HG02678 (cell line): ENCODE measurements around the gene FAM184B.

Experiments used
- ATAC-seq: cut with Tn5 transposase; IDR thresholded peaks from one replicate; pipeline ENCODE4 v1.9.1; 2021; ENCODE audit warnings: mild to moderate bottlenecking, moderate library complexity; ENCODE audit not compliant: unreplicated experiment

FAM184B gene

DNA sequence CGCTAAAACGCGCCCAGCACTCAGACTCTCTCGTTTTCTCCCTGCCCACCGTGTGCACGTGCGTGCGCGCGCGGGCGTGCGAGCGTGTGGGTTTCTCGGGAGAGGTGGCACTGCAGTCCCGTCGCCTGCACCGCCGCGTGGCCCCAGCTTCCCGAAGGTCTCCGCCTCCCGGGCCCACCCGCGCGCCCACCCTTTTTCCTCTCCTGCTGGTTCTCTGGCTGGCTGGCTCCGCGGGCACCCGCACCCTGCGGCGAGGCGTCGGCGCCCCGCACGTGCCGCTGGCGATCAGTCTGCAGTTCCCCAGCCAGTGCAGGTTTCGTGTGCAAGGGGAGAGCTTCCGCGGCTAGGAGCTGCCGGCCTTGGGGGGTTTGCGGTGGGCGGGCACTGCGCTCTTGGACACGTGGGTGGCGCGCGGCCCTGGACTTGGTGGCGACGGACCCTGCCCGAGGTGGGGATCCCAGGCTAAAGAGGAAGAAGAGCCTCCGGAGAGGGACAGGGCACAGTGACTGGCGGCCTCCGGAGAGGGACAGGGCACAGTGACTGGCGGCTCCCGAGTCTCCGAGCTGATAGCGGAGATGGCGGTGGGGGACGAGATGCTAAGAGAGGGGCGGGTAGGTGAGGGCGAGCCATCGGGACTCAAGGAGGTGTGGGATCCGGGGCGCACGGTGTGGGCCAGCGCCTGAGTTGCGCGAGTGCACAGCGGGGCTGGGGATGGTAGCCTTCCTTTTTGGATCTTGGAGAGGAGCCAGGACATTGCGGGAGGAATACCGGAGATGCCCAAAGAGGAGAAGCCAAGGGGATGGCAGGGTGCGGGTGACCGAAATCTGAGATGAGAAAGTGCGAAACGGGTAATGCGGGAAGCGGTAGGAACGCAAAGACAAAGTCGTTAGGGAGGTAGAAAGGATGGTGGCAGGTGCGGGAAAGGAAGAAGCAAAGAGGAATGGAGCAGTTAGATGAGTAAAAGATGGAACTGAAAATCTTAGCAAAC lies at the start of gene FAM184B:
TSS of gene FAM184B (minus strand) at position 322 of the 988 bp plus-strand sequence. CDS start 322 bp downstream, outside the sequence.
- ATAC-seq: no peak

DNA sequence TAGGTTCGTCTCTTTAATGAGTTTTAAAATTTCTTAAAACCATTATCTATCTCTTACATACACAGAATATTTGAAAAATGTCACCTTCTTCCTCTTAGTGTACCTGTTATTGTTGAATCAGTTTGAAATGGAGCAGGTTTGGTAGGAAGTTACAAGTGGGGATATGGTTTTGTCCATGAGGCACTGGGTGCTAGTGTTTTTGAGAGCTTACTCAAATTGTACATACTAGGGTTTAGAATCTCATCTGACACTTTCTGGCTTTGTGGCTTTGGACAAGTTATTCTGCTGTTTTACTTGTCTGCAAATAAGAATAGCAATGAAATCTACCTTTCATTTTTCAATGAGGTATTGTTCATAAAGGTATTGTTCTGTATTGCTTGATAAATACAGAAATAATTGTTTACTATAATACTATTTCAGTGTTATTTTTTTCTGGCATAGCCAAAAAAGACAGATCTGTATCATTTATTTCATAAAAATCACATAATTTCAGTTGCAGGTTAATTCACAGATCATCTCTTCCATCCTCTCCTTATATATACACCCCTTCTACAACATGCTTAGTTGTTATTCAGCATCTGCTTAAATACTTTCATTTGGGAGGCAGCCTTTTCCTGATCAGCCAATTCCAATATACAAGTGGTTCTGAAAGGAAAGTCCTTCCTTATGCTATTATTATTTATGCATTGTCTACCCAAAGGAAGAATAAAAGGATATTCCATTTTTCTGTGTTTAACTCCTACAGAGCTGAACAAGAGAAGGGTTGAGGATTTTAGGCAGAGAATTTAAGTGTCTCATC lies 42.6 kb upstream of the FAM184B start:
- ATAC-seq: no peak

DNA sequence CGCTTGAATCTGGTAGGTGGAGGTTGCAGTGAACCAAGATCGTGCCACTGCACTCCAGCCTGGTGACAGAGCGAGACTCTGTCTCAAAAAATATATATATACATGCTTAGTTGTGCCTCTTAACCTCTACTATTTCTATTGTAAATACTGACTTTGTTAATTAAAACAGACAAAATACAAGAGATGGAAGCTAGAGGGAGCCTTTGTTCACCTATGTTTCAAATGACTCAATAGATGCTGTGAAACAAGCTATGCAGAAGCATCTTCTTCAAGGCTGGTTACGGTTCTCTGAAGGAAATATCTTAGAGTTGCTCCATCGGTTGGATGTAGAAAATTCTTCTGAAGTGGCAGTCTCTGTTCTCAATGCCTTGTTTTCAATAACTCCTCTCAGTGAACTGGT lies 35.6 kb upstream of the FAM184B start:
- peak; percentile 80 for ATAC-seq

DNA sequence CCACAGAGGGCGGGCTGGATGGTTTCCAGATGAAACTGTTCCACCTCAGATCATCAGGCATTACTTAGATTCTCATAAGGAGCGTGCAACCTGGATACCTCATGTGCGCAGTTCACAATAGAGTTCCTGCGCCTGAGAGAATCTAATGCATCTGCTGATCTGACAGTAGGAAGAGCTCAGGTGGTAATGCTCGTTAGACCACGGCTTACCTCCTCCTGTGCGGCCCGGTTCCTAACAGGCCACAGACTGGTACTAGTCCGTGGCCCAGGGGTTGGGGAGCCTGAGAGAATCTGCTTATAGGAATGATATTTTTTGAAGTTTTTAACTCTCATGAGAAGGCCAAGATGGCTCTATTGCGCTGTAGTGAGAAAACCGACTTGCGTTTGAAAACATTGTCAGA lies 34.7 kb upstream of the FAM184B start:
- no peak for ATAC-seq

DNA sequence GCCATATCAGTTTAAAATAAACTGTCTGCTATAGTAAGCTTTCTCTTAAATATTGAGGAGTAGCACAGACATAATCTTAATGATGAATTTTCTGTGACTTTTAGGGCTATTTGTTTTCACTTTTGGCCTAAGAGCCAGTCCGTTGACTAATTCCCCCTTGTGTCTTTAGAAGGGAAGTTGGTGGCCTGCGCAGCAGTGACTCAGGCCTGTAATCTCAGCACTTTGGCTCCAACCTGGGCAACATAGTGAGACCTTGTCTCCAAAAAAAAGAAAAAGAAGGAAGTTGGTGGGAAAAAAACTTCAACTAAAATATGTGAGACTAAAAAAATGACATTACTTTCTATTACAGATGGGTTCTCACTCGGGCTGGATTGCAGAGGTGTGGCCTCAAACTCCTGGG lies 32.7 kb upstream of the FAM184B start:
- ATAC-seq: no peak

DNA sequence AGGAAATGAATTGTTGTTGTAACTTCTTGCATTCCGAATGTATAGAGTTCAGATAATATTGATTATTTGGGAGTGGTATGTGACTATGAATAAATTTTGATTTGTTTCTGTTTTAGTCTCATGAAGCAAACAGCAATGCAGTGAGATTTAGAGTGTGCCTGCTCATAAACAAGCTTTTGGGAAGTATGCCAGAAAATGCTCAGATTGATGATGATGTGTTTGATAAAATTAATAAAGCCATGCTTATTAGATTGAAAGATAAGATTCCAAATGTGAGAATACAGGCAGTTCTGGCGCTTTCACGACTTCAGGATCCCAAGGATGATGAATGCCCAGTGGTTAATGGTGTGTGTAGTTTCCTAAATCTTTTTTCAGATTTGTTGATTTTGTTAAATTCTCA lies 31.4 kb upstream of the FAM184B start:
- ATAC-seq: no peak

DNA sequence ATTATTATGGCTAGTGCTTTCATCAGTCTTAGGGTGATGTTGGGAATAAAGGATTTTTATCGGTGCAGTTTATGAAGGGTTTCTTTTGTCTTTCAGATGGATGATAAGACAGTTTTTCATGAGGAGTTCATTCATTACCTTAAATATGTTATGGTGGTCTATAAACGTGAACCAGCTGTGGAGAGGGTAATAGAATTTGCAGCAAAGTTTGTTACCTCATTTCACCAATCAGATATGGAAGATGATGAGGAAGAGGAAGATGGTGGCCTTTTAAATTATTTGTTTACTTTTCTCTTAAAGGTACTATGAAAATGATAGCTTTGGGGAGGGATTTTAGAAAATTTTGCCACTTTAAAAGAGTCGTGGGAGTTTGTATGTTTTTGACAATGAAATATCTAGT lies 30.7 kb upstream of the FAM184B start:
- no peak for ATAC-seq

DNA sequence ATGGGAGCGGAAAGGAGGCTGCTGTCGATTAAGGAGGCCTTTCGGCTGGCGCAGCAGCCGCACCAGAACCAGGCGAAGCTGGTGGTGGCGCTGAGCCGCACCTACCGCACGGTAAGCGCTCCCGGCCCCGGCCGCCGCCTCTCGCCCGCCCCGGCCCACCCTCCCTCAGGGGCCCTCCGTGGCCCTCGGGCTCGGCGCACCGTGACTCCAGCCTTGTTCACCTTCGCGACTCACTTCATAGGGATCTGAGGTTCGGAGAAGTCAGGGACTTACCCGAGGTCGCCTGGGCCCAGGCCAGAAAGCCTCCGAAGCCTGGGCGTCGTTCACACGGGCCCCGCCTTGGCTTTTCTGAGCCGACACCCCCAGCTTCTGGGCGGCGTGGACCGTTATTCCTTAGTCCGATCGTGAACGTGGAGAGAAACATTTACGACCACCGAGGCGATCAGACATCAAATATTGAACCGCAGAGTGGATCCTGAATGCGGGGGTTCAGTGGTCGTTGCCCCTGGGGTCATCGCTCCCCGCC lies 29.7 kb upstream of the FAM184B start:
- ATAC-seq: peak; percentile 28

DNA sequence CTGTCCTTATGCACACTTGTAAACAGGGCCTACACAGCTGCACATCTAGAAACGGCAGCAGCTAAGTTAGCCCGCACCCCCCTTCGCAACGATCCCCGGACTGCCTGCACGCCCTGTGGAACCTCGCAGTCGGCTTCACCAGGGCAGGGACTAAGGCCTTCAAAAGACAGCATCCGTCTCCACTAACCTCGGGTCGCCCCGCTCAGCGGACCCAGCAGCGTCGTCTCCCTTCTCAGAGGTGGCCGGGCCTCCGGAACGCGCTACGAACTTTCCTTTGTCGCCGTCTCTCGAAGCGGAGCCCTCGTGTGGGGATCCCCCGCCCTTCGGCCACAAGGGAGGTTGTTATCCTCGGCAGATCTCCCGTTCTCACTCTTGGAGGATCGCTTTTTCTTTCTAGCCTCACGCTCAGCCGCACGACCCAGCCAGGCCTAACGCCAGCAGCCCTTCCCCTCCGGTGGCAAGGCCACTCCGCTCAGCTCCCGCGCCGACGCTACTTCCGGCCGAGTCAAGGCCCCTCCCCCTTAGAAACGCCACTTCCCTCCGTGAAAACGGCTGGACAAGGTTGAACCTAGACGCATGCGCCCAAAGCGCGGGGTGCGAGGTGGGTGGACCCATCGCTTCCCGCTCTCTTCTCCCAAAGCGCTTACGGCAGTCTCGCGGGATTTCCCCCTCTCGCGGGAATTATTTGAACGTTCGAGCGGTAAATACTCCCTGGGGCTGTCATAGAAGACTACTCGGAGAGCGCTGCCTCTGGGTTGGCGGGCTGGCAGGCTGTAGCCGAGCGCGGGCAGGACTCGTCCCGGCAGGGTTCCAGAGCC lies 29.0 kb upstream of the FAM184B start, which contains the start of the genes DCAF16 and NCAPG:
TSS of gene DCAF16 (minus strand) at position 498 of the 818 bp plus-strand sequence. CDS start 6,616 bp downstream, outside the sequence.
TSS of gene NCAPG (plus strand) at position 720 of the 818 bp plus-strand sequence. CDS start 99 bp downstream, outside the sequence.
- ATAC-seq: peak; percentile 90

DNA sequence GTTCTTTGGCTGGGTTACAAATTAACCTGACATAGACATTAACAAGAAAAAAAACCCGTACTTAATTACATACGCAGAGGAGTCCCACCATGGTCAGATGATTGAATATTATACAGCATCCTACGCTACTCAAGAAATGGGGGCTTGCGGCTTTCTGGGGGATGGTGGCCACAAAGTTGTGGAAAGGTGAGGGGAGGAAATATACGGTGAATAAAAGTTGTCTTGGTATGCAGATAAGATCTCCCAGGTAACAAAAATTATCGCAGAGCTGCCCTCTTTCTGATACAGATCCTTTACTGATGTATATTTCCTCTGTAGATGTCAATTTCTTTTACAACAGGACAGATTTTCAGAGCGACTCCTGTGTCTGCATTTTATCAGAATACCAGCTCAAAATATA lies 28.2 kb upstream of the FAM184B start:
- no peak for ATAC-seq

DNA sequence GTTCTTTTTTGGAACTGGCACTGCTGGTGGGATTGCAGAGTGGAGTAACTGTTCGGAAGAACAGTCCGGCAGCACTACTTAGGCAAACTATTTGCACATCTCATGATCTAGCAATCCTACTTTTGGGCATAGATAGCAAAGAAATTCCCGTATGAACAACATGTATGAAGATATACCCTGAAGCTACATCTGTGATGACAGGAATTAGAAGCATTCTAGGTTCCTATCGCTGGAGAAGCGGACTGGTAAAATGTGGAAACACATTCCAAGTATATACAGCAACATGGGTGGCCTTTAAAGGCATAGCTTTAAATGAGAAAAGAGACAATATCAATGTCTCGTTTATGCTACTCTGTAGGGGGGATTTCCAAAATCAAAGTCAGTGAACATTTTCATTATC lies 26.0 kb upstream of the FAM184B start:
- ATAC-seq: no peak

DNA sequence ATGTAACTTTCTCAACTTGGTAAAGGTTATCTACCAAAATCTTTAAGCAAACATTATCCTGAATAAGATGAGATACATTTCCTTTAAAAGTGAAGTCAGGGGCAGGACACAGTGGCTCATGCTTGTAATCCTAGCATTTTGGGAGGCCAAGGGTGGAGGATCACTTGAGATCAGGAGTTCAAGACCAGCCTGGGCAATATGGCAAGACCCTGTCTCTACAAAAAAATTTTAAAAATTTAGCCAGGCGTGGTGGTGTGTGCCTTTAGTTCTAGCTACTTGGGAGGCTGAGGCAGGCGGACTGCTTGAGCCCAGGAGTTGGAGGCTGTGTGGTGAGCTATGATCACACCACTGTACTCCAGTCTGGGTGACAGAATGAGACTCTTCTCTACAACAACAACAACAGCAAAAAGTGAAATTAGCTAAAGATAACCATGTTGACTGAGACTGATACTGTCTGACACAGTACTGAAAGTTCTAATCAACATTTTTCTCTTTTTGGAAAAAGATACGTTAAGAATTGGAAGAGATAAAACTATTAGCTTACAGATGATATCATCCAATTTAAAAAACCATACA lies 24.2 kb upstream of the FAM184B start:
- ATAC-seq: no peak

DNA sequence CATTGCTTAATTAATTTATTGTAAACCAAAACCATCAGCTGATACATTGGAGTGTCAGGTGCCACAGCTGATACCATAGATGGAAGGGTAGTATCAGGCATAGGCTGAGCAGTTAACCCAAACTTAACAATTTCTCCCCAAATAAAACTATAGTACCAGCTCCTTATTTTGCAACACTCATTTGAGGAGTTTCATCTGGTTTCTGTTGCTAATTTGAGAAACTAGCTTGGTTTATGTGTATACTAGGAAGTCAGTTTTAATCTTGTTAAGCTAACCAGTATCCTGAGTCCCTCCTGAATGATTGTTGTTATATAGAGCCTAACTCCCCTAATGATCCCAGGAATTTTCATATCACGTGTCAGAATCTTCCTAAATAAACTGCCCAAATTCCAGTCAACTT lies 16.4 kb upstream of the FAM184B start:
- ATAC-seq: no peak

DNA sequence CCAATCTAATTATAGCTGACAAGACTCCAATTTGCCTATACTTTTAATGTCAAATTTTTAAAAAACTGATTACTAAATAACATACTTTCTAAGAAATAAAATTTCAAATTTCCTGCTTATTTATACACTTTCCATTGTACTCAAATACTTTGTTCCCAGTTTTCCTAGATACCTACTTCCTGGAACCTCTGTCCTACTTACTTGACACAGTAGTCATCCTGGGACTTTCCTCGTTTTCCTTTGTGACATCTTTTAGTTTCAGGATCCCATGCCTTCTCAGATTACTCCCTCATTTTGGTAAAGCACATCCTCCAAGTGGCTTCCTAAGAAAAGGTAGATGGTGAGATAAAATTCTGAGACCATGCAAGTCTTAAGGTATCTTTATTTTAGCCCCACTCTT lies 13.3 kb upstream of the FAM184B start:
- no peak for ATAC-seq

DNA sequence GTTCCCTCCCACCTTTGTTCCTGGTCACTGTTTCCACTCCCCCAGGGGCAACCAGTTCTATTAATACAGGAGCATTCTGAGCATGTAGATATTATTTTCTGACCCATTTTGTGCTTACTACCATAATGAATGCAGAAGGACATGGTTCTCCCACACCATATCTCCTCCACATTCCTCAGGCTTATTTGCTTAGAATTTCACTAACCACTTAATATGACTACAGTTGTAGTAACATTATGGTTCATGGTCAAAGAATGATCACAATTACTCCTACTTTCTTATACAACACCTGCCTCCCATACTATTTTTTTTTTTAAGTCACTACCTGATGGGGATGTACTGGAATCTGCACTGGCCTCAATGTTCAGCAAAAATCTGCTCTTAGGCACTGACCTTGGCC lies 7.5 kb upstream of the FAM184B start:
- ATAC-seq: no peak

DNA sequence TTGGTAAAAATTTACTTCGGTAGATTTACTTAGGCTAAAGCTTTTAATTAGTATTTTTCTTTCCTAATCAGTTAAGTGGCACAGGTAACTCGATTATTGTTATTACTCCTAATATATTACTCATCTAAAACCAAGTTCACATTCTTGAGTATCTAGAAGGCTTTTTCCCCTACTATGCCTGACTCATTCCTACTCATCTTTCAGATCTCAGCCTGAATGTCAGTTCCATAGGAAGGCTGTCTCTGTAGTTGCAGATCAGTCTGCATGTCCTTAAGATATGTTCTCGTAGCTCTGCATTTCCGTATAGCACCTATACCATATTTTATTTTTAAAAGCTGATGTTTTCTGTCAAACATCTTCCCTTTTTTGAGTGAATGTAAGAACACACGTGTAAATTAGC lies 5.9 kb upstream of the FAM184B start:
- no peak for ATAC-seq

DNA sequence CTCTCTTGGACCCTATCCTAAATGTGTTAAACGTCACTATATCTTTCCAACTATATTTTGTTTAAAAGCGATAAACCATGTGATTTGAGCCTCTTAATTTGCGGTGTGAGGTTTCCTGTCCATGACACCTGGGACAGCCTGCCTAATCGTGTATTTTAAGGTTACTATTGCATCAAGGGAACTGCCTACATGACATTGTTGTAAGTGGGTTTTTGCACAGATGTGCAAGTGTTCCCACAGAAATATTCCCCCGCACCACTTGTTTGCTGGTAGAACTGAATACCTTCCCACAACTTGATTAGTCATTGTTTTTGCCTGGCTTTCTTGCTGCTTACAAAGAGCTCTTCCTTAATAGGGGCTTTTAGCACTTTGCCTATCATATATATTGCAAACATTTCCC lies 5.1 kb upstream of the FAM184B start:
- ATAC-seq: peak; percentile 55

DNA sequence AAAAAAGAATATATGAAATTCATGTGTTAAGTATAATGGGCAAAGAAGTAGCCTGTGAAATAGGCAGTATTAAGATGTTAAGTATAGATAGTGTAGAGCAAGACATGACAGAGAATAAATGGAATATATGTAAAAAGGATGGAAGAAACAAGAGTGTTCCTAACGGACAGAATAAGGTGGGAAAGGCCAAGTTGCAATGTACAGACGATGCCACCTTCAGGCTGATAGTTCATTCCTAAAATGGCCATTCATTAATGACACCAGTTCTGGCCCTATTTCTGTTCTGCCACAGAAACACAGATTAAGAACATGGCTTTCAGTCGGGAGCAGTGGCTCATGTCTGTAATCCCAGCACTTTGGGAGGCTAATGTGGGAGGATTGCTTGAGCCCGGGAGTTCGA lies 4.4 kb upstream of the FAM184B start:
- ATAC-seq: no peak

DNA sequence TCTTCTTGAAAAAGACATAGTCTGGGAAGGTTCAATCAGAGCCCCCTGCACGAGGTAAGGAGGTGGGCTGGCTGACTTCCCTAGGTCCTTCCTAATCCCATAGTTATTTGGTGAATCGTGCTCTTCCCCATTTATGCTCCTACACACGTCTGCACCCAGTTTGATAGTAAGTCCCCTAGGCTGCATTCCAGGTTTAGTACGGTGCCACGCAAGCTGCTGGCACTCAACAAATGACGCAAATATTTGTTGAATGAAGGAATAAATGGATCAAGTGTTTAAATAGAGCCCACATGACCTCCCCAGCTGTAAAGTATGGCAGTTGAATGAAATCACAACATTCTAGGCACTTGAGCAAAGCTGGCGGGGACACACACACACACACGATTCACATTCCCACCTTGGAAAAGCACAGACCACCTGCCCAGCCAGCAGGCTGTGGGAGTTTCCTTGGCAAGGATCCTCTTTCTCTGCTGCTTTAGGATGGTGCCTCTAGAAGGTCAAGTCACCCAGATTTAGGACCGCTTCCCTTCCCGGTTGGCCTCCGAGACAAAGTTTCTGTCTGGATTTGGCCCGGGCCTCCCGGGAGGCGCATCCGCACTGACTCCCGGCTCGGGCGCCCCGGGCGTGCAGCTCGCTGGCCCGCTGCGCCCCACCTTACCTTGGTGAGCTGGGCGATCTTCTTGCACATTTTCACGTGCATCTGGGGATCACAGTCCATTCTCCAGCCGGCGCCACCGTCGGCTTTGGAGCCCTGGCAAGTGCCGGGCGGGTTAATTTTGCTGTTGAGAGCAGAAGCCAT lies 721 bp downstream of the FAM184B start:
- ATAC-seq: no peak
